ENCODE measurements around the gene PCSK4. TPM values are rescaled to one million over a fixed set of nuclear protein-coding genes. Genes with fewer than 3 reads are reported as not detected.

Gene PCSK4
- polyA plus RNA-seq, 3 donors = 1.2 to 3.5 (median 2.4) TPM

DNA sequence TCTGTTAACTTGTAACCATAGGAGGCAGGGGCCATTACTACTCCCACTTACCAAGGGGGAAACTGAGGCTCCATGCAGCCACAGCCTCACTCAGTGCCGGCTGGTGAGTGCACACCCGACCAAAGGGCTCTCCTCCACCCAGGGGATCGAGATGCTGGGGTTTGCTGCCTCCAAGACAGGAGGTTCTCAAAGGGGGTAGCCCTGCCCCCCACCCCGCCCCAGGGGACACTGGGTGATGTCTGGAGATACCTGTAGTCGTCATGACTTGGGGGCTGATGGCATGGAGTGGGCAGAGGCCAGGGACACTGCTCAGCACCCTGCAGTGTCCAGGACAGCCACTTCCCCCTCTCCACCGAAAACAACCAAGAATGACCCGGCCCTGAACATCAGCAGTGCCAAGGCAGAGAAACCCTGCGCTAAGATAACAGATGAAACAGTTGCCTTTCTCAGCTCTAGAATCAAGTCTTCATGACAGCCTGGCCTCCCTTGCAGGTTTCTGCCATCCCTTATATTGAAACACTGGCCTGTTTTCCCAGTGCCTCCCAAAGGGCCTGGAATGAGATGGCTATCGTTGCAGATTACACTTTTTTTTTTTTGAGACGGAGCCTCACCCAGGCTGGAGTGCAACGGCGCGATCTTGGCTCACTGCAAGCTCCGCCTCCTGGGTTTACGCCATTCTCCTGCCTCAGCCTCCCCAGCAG, 4.1 kb upstream of the PCSK4 start:
- 63 to 73% (median 63%) methylated on average over 14 to 15 of the region's 15 CpGs for WGBS, 3 donors
- no peak overlapping the region for H3K27ac ChIP-seq (ENCODE audit: low read depth, low read length)

DNA sequence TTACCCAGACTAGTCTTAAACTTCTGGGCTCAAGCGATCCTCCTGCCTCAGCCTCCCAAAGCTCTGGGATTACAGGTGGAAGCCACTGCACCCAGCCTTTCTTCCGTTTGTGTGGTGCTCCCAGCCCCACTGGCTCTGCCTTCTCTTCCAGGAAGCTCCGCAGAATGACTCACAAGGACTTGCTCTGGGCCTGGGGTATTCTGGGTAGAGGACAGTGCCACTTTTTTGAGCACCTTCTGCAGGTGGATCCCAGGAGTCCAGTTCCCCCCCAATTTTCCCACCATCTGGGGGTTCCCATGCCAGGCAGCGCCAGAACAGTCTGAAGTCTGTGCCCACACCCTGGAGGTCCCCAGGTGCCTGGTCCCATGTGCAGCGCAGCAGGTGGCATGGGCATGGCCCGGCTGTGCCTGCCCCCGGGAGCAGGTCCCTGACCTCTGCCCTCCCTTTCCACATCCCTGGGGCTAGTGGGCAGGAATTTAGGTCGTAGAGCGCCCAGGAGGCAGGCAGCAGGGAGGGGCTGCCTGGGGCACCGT, 2.4 kb upstream of the PCSK4 start:
- 44 to 77% (median 66%) methylated on average over 10 of the region's 10 CpGs for WGBS, 3 donors
- H3K27ac ChIP-seq (ENCODE audit: low read depth, low read length) = no peak overlapping the region

DNA sequence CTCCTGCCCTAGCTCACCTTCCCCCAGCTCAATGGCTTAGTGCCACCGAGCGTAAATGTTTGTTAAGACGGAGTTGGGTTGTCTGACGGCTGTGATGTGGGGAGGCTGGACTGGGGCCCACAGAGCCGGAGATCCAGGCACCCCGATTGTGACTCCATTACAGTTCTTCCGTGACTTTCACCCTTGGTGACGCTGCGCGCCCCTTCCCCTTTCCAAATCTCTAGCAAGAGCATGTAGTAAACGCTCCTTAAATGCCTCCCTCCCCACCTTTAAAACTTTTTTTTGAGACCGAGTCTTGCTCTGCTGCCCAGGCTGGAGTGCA, 1.7 kb upstream of the PCSK4 start:
- WGBS, 3 donors = 34 to 58% (median 56%) methylated on average over 12 of the region's 12 CpGs
- no peak overlapping the region for H3K27ac ChIP-seq (ENCODE audit: low read depth, low read length)

DNA sequence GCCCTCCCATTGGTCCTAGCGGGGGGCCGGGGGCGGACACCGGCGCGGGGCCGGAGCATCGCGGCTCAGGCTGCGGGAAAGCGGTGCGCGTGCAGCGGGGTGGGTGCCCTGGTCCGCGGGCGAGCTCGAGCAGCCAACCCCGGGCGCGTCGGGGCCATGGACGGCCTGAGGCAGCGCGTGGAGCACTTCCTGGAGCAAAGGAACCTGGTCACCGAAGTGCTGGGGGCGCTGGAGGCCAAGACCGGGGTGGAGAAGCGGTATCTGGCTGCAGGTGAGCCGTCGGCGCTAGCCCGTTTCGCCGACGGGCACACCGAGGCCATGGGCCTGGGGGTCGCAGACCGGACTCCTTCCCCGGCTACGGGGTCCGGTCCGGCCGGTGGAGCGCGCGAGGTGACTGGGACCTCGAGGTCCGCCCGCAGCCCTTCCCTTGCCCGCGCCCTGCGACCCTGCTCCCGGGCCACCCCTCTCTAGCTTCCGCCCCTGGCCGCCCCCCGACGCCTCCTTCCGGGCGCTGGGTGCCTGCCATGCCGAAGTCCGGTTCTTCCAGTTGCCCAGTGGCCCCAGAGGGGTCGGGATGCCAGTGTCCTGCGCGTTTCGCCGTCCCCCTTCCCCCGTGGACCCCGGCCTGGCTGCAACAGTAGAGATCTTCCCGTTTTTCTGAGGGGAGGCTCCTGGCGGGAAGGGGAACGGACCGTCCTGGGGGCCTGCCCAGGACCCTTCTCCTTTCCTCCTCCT, 1.1 kb upstream of the PCSK4 start, which contains the start of gene REEP6:
Gene REEP6 (plus strand): TSS at position 68 of the 735 bp plus-strand sequence. CDS start 89 bp downstream, at position 157.
- WGBS, 3 donors = 2 to 5% (median 3%) methylated on average over 64 to 73 of the region's 73 CpGs
- H3K27ac ChIP-seq (ENCODE audit: low read depth, low read length) = no peak within 1 kb of the TSS

DNA sequence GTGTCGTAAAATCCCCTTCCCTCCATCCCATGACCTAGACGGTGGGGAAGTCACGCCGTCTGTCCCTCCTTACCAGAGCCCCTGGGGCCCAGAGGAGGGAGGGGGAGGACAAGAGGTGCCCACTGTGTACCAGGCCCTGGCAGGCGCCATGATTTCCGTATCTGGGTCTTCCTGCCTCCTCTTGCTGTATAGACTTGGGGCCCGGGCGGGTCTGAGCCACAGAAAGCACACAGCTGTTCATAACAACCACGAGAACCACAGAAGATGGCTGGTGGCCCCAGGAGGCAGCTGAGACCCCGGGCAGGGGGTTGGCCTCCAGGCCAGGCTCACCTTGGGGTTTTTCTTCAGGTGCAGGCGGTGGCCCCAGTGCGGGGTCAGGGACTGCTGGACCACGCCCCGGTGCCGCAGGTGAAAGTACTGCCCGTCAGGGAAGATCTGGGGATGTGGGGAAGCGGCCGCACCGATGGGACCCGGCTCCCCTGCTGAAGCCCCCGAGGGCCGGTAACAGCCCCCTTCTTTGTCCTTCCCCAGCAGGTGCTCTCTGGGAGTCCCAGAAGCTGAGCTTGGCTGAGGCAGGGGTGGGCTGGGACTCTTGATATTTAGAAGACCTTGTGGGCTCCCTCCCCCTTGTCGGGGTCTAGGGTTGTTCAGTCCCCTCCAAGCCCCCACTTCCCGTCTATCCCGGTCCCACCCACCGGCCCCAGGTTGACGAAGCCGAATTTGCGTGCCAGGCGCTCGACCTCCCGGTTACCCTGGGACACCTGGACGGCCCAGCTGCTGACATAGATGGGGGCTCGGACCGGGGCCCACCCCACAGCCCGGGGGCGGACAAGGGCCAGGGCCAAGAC, 463 bp downstream of the PCSK4 start:
- 21 to 26% (median 23%) methylated on average over 37 of the region's 37 CpGs for WGBS, 3 donors
- peak overlapping the region; percentile 56 for H3K27ac ChIP-seq (ENCODE audit: low read depth, low read length)

DNA sequence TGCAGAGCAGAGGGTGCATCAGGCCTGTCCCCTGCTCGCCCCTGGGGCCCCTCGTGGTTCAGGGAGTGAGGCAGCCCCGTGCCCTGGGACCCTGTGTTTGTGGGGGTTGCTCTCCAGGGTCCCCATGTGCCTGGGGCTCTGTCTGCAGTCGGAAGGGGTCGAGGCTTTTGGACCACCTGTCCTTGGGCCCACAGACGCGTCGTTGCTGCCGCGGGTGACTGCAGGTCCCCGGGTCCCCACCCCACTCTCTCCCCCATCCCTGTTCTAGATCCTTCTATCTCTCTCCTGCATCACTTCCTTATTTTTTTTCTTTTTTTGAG, 1.9 kb downstream of the PCSK4 start:
- no peak overlapping the region for H3K27ac ChIP-seq (ENCODE audit: low read depth, low read length)
- WGBS, 3 donors = 78 to 96% (median 85%) methylated on average over 11 of the region's 11 CpGs

DNA sequence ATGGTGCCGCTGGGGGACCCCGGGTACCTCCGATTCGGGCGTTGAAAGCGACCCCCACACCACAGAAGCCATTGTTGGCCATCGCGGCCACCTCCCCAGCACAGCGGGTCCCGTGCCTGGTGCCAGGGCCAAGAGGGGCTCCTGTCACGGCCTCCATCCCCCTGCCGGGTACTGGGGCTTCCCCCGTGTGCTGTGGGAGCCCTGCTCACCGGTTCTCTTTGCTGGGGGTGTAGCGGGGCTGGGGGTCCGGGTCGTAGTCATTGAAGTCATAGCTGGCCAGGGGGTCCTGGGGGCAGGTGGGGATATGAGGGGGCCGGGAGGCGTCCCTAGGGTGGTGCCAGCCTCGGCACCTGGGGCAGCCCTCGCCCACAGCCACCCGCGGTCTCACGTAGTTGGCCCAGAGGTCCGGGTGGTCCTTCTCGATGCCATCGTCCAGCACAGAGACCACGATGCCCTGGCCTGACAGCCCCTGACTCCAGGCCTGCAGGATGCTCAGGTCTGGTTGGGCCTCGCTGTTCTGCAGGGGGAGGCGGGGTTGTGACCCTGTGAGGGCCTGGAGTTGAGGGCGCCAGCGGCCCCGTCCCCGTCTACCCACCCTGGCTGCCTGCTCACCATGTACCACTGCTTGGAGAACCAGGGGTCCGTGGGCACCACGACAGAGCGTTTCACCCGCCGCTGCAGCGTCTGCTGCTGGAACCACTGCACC, 2.4 kb downstream of the PCSK4 start:
- no peak overlapping the region for H3K27ac ChIP-seq (ENCODE audit: low read depth, low read length)
- WGBS, 3 donors = 91 to 93% (median 92%) methylated on average over 39 to 40 of the region's 40 CpGs

DNA sequence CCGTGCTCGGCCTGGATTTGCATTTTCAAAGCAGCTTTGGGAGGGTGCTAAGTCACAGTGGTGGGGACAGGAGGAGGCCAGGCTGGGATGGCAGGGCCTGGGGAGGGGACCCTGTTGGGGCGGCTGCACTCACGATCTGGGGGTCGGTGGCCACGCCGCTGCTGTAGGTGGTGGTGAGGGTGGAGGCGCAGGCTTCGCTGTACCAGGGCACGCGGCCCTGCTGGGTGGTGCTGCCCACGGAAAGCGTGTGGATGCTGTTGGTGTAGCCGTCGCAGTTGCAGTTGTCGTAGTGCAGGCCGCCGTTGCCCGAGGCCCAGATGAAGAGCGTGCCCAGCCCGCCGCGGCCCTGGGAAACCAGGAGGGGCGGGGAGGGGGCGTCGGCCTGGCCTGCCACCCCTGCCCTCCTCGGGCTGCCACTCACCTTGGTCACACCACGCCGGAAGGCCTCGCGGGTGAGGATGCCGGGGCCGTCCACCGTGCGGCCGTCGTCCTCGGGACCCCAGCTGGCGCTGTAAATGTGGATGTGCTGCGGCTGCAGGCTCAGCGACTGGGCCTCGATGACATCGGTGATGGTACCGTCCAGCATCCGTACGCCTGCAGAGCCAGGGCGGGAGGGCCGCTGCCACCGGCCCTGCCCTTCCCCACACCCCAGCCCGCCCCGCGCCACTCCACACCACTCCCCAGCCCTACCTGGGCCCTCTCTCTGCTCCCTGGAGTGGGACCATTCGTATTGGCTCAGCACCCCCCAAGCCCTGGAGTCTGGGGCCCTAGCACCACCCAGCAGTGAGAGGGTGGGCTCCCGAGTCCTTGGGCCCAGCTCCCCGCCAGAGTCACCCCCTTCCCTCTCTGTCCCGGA, 3.2 kb downstream of the PCSK4 start:
- WGBS, 3 donors = 93 to 96% (median 94%) methylated on average over 50 to 56 of the region's 56 CpGs
- no peak overlapping the region for H3K27ac ChIP-seq (ENCODE audit: low read depth, low read length)

DNA sequence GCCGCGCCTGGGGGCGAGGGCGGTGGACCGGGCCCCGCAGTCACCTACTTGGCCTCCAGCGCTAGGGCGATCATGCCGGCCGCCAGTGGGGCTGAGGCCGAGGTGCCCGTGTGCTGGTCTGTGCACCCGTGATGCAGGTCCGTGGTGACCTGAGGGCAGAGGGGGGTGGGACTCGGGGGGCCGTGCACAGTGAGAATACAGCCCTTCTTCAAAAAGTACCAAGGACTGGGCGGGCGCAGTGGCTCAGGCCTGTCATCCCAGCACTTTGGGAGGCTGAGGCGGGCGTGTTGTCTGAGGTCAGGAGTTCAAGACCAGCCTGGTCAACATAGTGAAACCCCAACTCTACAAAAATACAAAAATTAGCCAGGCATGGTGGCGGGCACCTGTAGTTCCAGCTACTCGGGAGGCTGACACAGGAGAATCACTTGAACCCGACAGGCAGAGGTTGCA, 6.1 kb downstream of the PCSK4 start:
- 91 to 92% (median 92%) methylated on average over 21 to 23 of the region's 23 CpGs for WGBS, 3 donors
- no peak overlapping the region for H3K27ac ChIP-seq (ENCODE audit: low read depth, low read length)

DNA sequence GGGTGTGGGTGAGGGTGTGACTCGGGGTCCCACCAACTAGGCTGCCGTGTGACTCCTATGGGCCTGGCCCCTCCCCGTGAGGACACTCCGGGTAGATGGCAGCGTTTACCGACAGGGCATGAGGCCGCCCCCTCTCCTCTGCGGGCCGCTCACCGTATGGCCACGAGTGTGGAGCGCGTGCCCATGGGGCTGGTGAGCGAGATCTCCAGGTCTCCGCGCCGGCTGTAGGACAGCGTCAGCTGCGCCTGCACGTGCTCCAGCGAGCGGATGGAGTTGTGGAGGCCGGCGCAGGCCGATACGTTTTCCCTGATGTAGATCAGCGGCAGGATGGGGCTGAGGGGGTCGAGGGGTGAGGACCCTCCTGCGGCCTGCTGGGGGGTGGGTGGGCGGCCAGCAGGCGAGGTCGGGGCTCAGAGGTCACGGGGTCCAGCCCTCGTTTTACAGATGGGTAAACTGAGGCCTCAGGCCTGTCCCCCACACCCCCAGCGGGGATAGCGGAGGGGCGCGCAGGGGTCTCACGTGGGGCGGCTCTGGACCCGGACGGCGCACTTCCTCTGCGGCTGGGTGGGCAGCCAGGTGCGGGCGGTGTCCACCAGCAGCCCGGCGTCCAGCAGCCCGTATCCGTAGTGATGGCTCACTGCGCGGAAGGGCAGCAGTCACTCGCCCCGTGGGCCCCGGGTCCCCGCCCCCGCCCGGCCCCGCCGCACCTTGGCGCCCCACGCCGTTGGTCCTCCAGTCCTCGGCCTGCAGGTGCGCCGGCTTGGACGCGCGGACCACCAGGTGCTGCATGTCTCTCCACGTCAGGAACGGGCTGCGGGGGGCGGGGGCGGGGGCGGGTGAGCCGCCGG, 6.8 kb downstream of the PCSK4 start:
- WGBS, 3 donors = 92 to 95% (median 93%) methylated on average over 46 to 77 of the region's 77 CpGs
- H3K27ac ChIP-seq (ENCODE audit: low read depth, low read length) = no peak overlapping the region

DNA sequence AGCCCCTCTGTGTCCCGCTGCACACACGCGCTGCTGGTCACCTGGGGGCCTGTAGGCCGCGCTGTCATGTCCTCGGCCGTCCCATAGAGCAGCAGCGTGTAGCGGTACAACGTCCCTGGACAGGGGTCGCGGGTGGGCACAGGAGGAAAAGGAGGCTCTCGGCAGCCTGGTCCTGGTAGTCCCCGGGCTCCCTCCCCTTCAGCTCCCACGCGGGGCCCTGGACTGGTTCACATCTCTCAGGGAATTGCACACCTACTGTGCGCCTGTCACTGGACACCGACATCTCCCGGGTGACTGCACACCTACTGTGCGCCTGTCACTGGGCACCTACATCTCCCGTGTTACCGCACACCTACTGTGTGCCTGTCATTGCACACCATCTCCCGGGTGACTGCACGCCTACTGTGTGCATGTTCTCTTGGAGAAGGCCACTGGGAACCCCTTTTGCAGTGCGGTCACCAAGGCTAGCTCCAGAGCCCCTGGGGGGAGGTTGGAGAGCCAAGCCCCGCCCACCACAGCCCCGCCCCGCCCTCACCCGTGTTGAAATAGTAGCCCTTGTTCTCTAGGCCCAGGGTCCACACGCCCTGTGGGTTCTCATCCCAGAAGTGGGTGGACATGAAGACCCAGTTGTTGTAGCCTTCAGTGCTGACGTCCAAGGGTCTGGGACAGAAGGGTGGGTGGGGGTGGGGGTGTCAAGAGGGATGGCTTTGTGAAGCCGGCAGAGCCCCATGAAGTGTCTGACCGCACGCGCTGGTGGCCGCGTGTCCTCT, 7.6 kb downstream of the PCSK4 start:
- no peak overlapping the region for H3K27ac ChIP-seq (ENCODE audit: low read depth, low read length)
- 79 to 86% (median 83%) methylated on average over 32 to 37 of the region's 37 CpGs for WGBS, 3 donors

DNA sequence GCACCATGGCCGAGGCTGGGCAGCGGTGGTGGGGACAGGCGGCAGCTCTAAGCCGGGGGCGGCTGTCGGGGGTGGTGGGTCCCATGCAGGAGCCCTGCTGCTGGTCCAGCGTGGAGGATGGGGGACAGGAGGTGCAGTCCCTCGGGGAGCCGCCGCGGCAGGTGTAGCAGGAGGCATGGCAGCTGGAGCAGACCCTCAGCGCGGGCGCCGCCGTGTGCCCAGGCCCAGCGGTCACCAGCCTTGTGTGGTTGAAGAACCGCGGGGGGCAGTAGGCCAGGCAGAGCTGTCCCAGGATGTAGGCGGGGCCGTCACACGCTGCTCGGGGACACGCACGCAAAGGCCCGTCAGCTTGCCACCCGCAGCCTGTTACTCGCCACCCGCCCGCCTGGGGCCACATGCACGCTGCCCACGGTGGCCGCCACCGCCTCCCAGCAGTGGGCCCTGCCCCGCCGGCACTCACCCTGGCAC, 8.2 kb downstream of the PCSK4 start:
- no peak overlapping the region for H3K27ac ChIP-seq (ENCODE audit: low read depth, low read length)
- WGBS, 3 donors = 87 to 90% (median 89%) methylated on average over 25 to 36 of the region's 36 CpGs

DNA sequence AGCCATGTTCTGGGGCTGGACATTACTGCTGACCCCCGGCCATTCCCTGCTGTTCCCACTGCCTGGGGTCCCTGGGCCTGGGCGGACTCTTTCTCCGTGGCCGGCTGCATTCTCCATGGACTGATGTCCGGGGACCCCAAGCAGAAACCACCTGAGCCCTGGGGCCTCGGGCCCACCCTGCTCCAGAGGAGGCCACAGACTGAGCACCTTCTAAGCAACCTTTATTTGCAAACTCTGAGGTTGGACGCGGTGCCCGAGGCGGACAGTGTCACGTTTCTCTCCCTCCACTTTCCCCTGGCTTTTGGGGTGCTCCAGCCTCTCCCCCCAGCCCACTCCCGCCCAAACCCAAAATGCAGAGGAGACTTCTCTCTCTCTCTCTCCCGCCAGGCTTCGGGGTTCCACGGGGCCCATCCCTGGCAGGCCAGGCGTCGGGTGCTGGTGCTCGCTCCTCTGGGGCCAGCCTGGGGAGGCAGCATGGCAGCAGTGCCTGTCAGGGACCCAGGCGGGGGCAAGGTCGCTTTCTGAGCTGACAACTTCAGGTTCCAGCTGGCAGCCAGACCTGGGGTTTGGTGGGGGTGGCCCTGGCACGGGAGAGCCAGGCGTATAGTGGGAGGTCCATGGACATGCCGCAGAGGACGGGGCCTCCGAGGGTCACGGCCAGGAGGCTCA, 8.8 kb downstream of the PCSK4 start:
- WGBS, 3 donors = 77 to 92% (median 89%) methylated on average over 24 to 26 of the region's 26 CpGs
- H3K27ac ChIP-seq (ENCODE audit: low read depth, low read length) = no peak overlapping the region

DNA sequence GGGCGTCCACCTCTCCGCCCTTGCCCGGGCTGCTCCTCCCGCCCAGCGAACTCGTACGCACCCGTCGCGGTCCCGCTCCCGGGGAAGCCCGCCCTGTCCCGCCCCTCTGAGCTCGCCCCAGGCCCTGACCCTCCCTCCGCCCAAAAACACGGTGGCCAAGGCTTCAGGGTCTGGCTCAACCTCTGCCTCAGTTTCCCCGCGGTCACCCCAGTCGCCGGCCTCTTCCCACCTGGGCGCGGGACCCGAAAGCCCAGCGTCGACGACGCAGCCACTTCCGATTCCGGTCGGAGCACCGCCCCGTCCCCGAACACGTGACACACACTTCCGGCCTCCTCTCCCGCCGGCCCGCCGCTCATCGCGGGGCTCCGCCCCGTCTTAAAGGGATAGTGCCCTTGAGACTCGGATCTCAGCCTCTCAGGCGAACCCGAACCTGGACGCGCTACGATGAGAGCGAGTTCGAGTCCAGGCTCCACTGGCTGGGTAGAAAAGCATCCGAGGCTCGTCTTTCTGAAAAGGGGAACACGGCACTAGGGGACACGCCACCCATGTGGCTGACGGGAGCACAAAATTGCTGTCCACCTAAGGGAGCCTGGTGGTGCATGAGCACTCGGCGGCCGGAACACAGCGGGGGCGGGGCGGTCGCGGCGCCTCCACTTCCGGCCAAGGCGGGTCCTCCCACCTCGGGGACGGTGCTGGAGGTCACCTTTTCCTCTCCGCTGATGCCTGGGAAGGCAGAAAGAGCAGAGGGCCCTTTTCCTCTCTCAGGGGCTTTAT, 11.0 kb downstream of the PCSK4 start, which contains the start of gene C19orf25:
Gene C19orf25 (minus strand): TSS at position 282 of the 774 bp plus-strand sequence. CDS start 312 bp downstream, outside the sequence.
- WGBS, 3 donors = 0 to 1% (median 1%) methylated on average over 68 to 71 of the region's 71 CpGs

More for the DNA sequence above, 11.0 kb downstream of the PCSK4 start, which contains the start of gene C19orf25:
- H3K27ac ChIP-seq (ENCODE audit: low read depth, low read length) = no peak within 1 kb of the TSS

Measured in adipose tissue (tissue), 3 donors.